Keratinocyte (primary cell): ENCODE data around the gene ZNF681.

Experiments used
- EZH2 ChIP-seq: IDR thresholded peaks from one replicate; pipeline ENCODE4 v1.6.1; 2012; ENCODE audit warnings: inconsistent platforms, mild to moderate bottlenecking, low read length, moderate library complexity
- TF ChIP-seq, protein P1 (sequence below), 3 experiments: IDR thresholded peaks in 1 of 3; conservative IDR thresholded peaks in 1 of 3; optimal IDR thresholded peaks in 1 of 3; 2 replicates in 2 of 3; 3 replicates in 1 of 3; pipeline versions ENCODE3 to v1.5.1; 2011; ENCODE audit warnings: low read length in 3 of 3, mild to moderate bottlenecking in 3 of 3, moderate library complexity in 2 of 3, control low read depth in 1 of 3, inconsistent platforms in 1 of 3; ENCODE audit not compliant: insufficient read depth in 2 of 3; ENCODE audit errors: extremely low read depth in 1 of 3

DNA sequence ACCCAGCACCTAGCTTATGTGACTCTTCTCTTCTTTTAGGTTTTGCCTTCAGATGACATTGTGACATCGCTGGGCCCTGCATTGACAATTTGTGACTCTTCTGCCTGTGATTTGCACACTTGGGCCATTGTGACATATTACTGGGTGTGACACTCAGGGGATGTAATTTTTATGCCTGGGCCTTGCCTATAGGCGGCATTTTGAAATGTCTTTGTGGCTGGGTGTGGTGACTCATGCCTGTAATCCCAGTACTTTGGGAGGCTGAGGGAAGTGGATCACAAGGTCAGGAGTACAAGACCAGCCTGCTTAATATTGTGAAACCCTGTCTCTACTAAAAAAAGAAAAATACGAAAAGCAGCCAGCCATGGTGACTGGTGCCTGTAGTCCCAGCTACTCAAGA, 28.4 kb upstream of the ZNF681 start:
- no peak for TF ChIP-seq EZH2
- TF ChIP-seq, protein P1, sequence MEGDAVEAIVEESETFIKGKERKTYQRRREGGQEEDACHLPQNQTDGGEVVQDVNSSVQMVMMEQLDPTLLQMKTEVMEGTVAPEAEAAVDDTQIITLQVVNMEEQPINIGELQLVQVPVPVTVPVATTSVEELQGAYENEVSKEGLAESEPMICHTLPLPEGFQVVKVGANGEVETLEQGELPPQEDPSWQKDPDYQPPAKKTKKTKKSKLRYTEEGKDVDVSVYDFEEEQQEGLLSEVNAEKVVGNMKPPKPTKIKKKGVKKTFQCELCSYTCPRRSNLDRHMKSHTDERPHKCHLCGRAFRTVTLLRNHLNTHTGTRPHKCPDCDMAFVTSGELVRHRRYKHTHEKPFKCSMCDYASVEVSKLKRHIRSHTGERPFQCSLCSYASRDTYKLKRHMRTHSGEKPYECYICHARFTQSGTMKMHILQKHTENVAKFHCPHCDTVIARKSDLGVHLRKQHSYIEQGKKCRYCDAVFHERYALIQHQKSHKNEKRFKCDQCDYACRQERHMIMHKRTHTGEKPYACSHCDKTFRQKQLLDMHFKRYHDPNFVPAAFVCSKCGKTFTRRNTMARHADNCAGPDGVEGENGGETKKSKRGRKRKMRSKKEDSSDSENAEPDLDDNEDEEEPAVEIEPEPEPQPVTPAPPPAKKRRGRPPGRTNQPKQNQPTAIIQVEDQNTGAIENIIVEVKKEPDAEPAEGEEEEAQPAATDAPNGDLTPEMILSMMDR (optimal IDR thresholded peaks at IDR 0.05 in 1 of 3, IDR thresholded peaks at IDR 0.05 in 1 of 3, conservative IDR thresholded peaks at IDR 0.05 in 1 of 3; ENCODE audit: extremely low read depth in 1 of 3, insufficient read depth in 2 of 3, low read length in 3 of 3) = no peak
